ENCODE measurements around the gene DPPA5.
"Not testable (repeated sequence)": the region's sequence is repeated elsewhere in the genome, so short reads cannot be mapped to it uniquely, and the experiment has no call there.

Gene DPPA5

DNA sequence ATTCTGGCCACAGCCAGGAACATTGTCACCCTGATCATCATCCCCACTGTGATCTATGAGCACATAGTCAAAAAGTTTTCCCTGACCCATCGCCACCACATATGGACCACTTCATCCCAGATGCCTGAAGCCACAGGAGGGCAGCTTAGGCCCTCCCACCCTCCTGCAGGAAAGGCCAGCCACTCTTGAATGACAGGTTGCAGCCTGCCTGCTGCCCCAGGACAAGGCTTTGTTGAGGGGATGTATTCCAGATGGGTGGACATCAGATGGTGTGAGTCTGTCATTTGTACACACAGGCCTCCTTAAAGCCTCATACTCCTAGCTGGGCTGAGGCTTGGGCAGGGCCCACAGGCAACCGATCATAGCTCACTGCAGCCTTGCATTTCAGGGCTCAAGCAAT lies 30.8 kb downstream of the DPPA5 start:
- no peak for DNase-seq (ENCODE audit: low read depth, low spot score)
- Histone ChIP-seq H3K9ac (ENCODE audit: insufficient read length) (no peak overlapping the region), H3K36me3 (ENCODE audit: insufficient read depth, low read length) (no peaks in the 10 kb centered on the region), H3K27ac (no peak overlapping the region), H3K9me3 (ENCODE audit: low read depth, low read length) (no peaks in the 10 kb centered on the region), H3K4me3 (no peak overlapping the region)
- TF ChIP-seq EZH2 (IDR thresholded peaks at IDR 0.05) (no peak), FOXP2 (optimal IDR thresholded peaks at IDR 0.05; ENCODE audit: control extremely low read depth, extremely low read length, insufficient read depth) (no peak), POLR2AphosphoS5 (IDR thresholded peaks at IDR 0.05; ENCODE audit: borderline replicate concordance, low read depth, low read length) (no peak)

DNA sequence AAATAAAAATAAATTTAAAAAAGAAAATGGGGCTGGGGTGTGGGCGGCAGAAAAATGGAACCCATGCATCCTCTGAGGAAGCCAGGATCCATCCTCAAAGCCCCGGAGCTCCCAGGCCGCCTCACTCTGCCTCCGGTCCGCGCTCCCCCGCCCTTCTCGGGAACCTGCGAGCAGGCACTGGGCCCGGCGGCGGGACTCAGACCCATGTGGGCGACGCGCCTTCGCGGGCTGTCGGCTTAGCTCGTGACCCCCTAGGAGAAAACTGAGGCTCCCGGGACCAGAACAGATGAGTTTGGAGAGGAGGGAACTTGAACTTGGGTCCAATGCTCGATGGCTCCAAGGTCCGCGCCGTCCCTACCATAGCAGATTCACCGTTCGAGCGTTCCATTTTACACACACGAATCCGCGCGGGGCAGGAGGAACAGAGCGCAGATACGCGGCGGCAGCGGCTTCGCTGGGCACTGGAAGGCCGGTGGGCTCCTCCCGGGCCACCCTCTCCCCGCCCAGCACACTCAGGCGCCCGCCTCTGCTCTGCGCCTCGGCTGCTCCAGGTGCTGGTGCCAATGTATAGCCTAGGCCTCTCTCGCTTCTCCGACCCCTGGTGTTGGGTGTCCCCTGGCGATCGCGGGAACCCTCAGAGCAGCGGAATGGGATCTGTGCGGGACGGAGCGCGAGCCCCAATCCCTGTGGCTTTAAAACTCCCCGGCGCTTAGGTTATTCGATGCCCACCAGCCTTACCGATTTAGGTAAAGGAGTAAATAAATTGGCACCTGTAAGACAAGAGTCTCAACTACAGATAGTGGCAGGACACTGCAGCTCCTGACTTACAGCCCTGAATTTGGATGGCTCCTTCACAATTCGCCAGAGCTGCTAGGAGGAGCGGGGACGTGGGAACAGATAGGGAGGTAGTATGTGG lies 39.2 kb downstream of the DPPA5 start:
- DNase-seq (ENCODE audit: low read depth, low spot score) = no peak
- H3K9ac ChIP-seq (ENCODE audit: insufficient read length) = no peak overlapping the region
- TF ChIP-seq EZH2 (IDR thresholded peaks at IDR 0.05) (no peak), FOXP2 (optimal IDR thresholded peaks at IDR 0.05; ENCODE audit: control extremely low read depth, extremely low read length, insufficient read depth) (no peak), POLR2AphosphoS5 (IDR thresholded peaks at IDR 0.05; ENCODE audit: borderline replicate concordance, low read depth, low read length) (no peak)
- no peaks in the 10 kb centered on the region for H3K9me3 ChIP-seq (ENCODE audit: low read depth, low read length)
- H3K4me3 ChIP-seq = no peak overlapping the region
- H3K27ac ChIP-seq = no peak overlapping the region
- no peaks in the 10 kb centered on the region for H3K36me3 ChIP-seq (ENCODE audit: insufficient read depth, low read length)

DNA sequence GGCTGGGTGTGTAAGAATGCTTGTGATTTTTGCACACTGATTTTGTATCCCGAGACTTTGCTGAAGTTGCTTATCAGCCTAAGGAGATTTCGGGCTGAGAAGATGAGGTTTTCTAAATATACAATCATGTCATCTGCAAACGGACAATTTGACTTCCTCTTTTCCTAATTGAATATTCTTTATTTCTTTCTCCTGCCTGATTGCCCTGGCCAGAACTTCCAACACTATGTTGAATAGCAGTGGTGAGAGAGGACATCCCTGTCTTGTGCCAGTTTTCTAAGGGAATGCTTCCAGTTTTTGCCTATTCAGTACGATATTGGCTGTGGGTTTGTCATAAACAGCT lies 43.6 kb downstream of the DPPA5 start:
- not testable (repeated sequence) for H3K9ac ChIP-seq (ENCODE audit: insufficient read length); H3K9me3 ChIP-seq (ENCODE audit: low read depth, low read length); H3K36me3 ChIP-seq (ENCODE audit: insufficient read depth, low read length); DNase-seq (ENCODE audit: low read depth, low spot score); H3K27ac ChIP-seq; H3K4me3 ChIP-seq

DNA sequence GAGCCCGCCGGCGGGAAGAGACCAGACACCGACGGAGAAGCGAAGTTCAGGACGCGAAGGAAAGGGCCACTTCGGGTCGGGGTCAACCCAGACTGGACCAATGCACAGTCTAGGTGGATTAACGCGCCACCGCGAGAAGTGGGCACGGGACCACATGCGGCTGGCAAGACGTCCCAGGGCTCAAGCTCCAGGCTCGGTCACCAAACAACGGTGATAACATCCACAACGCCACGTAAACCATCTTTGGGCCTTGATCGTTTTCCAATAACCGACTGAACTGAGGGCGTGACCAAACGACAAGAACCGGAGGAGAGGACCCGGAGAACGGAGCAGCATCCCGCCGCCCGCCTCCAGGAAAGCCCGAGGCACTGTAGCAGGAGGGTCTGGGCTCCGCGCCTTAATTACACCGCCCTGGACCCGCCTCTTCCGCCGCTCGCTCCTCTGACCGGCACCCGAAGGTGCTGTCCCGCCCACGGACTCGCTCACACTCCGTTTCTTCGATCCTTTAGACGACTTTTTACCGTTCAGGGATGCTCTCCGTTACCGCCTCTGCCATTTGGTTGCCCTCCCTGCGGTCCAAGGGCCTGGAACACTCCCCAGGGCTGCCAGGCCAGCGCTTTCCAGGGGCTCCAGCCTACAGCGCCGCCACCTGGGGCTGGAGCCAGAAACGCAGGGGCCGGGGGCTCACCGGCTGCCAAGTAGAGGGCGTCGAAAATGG lies 44.1 kb downstream of the DPPA5 start:
- DNase-seq (ENCODE audit: low read depth, low spot score) = no peak

DNA sequence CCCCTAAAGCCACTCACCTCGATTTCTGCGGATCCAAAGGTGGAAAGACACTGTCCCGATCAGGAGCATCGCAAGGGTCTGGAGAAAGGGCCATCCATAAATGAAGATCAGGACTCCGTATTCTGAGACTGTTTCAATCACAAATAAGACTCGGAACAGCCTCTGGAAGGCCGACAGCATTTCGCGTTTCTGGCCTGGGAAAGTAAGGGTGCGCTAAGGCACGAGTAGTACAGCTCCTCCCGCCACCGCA lies 44.6 kb downstream of the DPPA5 start:
- TF ChIP-seq POLR2AphosphoS5 (IDR thresholded peaks at IDR 0.05; ENCODE audit: borderline replicate concordance, low read depth, low read length) (no peak), EZH2 (IDR thresholded peaks at IDR 0.05) (no peak), FOXP2 (optimal IDR thresholded peaks at IDR 0.05; ENCODE audit: control extremely low read depth, extremely low read length, insufficient read depth) (no peak)
- Histone ChIP-seq H3K27ac (no peak overlapping the region), H3K4me3 (no peak overlapping the region), H3K9me3 (ENCODE audit: low read depth, low read length) (no peaks in the 10 kb centered on the region), H3K9ac (ENCODE audit: insufficient read length) (no peak overlapping the region), H3K36me3 (ENCODE audit: insufficient read depth, low read length) (no peaks in the 10 kb centered on the region)
- DNase-seq (ENCODE audit: low read depth, low spot score) = no peak

More for the DNA sequence above, 44.1 kb downstream of the DPPA5 start:
- H3K27ac ChIP-seq = no peak overlapping the region
- no peak overlapping the region for H3K9ac ChIP-seq (ENCODE audit: insufficient read length)
- TF ChIP-seq FOXP2 (optimal IDR thresholded peaks at IDR 0.05; ENCODE audit: control extremely low read depth, extremely low read length, insufficient read depth) (no peak), POLR2AphosphoS5 (IDR thresholded peaks at IDR 0.05; ENCODE audit: borderline replicate concordance, low read depth, low read length) (no peak), EZH2 (IDR thresholded peaks at IDR 0.05) (no peak)
- no peaks in the 10 kb centered on the region for H3K9me3 ChIP-seq (ENCODE audit: low read depth, low read length)
- no peaks in the 10 kb centered on the region for H3K36me3 ChIP-seq (ENCODE audit: insufficient read depth, low read length)
- H3K4me3 ChIP-seq = no peak overlapping the region

DNA sequence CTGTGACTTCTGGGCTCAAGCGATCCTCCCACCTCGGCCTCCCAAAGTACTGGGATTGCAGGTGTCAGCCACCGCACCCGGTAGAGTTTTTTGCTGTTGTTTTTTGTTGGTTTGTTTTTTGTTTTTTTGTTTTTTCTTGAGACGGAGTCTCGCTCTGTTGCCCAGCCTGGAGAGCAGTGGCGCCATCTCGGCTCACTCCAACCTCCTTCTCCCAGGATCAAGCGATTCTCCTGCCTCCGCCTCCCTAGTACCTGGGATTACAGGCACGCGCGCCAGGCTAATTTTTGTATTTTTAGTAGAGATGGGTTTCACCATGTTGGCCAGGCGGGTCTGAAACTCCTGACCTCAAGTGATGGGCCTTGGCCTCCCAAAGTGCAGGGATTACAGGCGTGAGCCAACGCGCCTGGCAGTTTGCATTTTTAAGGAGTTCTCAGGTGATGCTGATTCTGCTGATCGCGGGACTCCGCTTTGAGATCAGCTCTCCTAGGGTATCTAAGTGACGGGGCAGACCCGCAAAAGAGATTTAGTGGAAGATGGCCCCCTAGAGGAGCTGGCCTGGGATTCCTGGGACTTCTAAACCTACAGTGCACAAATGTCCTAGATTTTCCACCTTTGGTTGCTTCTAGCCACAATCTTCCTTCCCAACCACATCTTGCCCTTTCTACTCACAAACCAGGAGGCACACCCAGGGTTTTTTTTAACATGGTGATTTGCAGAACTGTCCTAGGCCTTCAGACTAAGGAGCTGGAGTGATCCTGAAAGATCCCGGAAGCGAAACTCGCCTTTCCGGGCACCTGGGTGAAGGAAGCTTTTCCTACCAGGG lies 45.2 kb downstream of the DPPA5 start:
- no peak for DNase-seq (ENCODE audit: low read depth, low spot score)
- Histone ChIP-seq H3K4me3 (no peak overlapping the region), H3K9ac (ENCODE audit: insufficient read length) (no peak overlapping the region), H3K27ac (no peak overlapping the region), H3K36me3 (ENCODE audit: insufficient read depth, low read length) (no peaks in the 10 kb centered on the region), H3K9me3 (ENCODE audit: low read depth, low read length) (no peaks in the 10 kb centered on the region)
- TF ChIP-seq EZH2 (IDR thresholded peaks at IDR 0.05) = no peak
- TF ChIP-seq POLR2AphosphoS5 (IDR thresholded peaks at IDR 0.05; ENCODE audit: borderline replicate concordance, low read depth, low read length) = no peak
- no peak for TF ChIP-seq FOXP2 (optimal IDR thresholded peaks at IDR 0.05; ENCODE audit: control extremely low read depth, extremely low read length, insufficient read depth)

DNA sequence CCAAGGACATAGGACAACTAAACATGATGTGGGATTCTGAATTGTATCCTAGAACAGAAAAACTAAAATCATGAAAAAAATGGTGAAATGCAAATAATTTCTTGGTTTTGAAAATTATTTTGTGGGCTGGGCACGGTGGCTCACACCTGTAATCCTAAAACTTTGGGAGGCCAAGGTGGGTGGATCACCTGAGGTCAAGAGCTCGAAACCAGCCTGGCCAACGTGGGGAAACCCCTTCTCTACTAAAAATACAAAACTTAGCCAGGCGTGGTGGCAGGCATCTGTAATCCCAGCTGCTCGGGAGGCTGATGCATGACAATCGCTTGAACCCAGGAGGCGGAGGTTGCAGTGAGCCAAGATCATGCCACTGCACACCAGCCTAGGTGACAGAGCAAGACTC lies 50.3 kb downstream of the DPPA5 start:
- DNase-seq (ENCODE audit: low read depth, low spot score); H3K9me3 ChIP-seq (ENCODE audit: low read depth, low read length); H3K9ac ChIP-seq (ENCODE audit: insufficient read length); H3K36me3 ChIP-seq (ENCODE audit: insufficient read depth, low read length); H3K4me3 ChIP-seq; H3K27ac ChIP-seq: not testable (repeated sequence)

All from SK-N-MC (cell line).